ENCODE measurements around the gene TMEM192. TPM values are rescaled to one million over a fixed set of nuclear protein-coding genes. Genes with fewer than 3 reads are reported as not detected.

Gene TMEM192
- polyA plus RNA-seq, 1 experiment, result 15.8 TPM

DNA sequence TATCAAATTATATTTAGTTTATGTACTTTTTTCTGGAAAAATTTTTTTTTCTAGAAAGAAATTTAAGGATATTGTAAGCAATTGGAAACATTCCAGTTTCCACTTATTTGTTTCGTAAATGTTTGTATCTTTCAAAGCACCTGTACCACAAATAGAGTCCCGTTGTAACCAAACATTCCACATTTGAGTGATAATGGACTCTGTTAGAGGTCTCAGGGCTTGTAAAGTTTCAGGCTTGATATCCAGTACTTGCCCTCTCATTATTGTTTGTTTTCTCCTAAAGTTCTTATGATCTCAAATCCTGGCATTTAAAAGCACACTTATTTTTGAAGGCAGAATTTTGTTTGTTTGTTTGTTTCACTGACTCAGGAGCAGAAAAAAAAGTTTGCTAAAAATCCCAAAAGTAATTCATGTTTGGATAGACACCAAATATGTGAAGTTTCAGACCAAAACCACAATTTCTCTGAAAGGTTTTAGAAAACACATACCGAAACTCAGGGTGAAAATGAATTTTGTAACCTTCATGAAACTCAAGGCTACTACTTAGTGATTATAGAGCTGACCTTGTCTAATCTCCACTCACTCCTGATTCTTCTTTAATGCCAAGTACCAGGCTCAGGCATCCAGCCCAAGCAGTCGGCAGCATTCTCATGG is 5.7 kb upstream of the TMEM192 start:
- no peak for DNase-seq (ENCODE audit: low read depth, low spot score)
- Histone ChIP-seq H3K27ac (ENCODE audit: low read depth, low read length) (no peak overlapping the region), H3K27me3 (ENCODE audit: control insufficient read depth, insufficient read depth, low read length) (no peaks in the 10 kb centered on the region), H3K4me3 (ENCODE audit: low read depth, low read length) (no peak overlapping the region), H3K9me3 (ENCODE audit: control insufficient read depth, insufficient read depth, low read length) (no peaks in the 10 kb centered on the region)
- CTCF ChIA-PET, result interaction anchor here (0.6 to 4.6 kb wide), 3 partner anchors 12 to 238 kb away, joined by 3 to 35 read pairs (median 3); no protein-coding TSS in a partner anchor
- TF ChIP-seq CTCF (IDR thresholded peaks at IDR 0.05; ENCODE audit: low read depth, low read length), result no peak
- POLR2A ChIA-PET, result no interaction called here

- Histone ChIP-seq H3K4me3 (ENCODE audit: low read depth, low read length) (no peak overlapping the region), H3K9me3 (ENCODE audit: control insufficient read depth, insufficient read depth, low read length) (no peaks in the 10 kb centered on the region; the same call in 1 of the 2 replicates), H3K27ac (ENCODE audit: low read depth, low read length) (no peak overlapping the region), H3K27me3 (ENCODE audit: control insufficient read depth, insufficient read depth, low read length) (no peaks in the 10 kb centered on the region)
- DNase-seq (ENCODE audit: low read depth, low spot score), result no peak
- no peak for TF ChIP-seq CTCF (IDR thresholded peaks at IDR 0.05; ENCODE audit: low read depth, low read length)
- ChIA-PET CTCF (interaction anchor here (1.9 to 3.6 kb wide), 2 partner anchors 16 to 350 kb away, joined by 7 to 25 read pairs; no protein-coding TSS in a partner anchor), POLR2A (no interaction called here)
These were observed 2.6 kb upstream of the TMEM192 start for GRCh38 chr4:165115301-165115700.

DNA sequence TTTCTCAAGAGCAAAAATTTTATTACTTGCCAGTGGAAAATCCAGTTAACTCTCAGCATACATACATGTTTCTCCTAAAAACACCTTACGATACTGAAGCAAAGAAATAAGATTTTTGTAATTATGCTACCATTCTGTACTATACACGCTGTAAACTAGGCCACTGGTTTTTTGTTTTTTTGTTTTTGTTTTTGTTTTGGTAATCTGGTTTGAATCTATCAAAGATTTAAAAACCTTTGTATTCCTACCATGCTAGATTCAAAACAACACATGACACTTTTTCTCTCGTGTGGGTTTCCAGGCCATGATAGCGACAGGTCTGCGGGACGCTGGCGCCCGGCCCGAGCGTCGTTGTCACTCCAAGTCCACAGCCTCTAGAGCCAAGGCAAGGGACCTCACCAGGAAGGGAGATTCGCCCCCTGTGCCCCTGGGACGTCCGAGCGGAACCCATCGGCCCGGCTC is 723 bp downstream of the TMEM192 start:
- Histone ChIP-seq H3K27ac (ENCODE audit: low read depth, low read length) (no peak overlapping the region), H3K9me3 (ENCODE audit: control insufficient read depth, insufficient read depth, low read length) (no peaks in the 10 kb centered on the region; the same call in 1 of the 2 replicates), H3K27me3 (ENCODE audit: control insufficient read depth, insufficient read depth, low read length) (no peaks in the 10 kb centered on the region), H3K4me3 (ENCODE audit: low read depth, low read length) (peak overlapping the region; percentile 85)
- no peak for DNase-seq (ENCODE audit: low read depth, low spot score)
- CTCF ChIA-PET, result interaction anchor here (0.6 to 2.1 kb wide), 6 partner anchors 15 to 382 kb away, joined by 3 to 20 read pairs (median 4); no protein-coding TSS in a partner anchor
- POLR2A ChIA-PET, result no interaction called here
- no peak for TF ChIP-seq CTCF (IDR thresholded peaks at IDR 0.05; ENCODE audit: low read depth, low read length)

DNA sequence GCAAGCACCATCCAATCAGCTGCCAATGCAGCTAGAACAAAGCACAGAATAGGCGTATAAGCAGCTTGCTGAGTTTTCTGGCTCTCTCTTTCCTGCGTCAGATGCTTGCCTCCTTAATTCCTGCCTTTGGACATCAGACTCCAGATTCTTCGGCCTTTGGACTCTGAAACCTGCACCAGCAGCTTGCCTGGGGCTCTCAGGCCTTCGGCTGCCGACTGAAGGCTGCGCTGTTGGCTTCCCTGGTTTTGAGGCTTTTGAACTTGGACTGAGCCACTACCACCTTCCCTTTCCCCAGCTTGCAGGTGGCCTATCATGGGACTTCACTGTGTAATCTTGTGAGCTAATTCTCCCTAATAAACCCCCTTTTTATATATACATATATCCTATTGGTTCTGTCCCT is 6.1 kb downstream of the TMEM192 start:
- DNase-seq (ENCODE audit: low read depth, low spot score), result no peak
- Histone ChIP-seq H3K27me3 (ENCODE audit: control insufficient read depth, insufficient read depth, low read length) (no peaks in the 10 kb centered on the region), H3K9me3 (ENCODE audit: control insufficient read depth, insufficient read depth, low read length) (no peaks in the 10 kb centered on the region), H3K27ac (ENCODE audit: low read depth, low read length) (no peak overlapping the region), H3K4me3 (ENCODE audit: low read depth, low read length) (no peak overlapping the region)
- TF ChIP-seq CTCF (IDR thresholded peaks at IDR 0.05; ENCODE audit: low read depth, low read length), result no peak
- POLR2A ChIA-PET, result no interaction called here
- CTCF ChIA-PET, result interaction anchor here (1.7 to 2.5 kb wide), 2 partner anchors 10 to 24 kb away, joined by 3 to 12 read pairs; no protein-coding TSS in a partner anchor

DNA sequence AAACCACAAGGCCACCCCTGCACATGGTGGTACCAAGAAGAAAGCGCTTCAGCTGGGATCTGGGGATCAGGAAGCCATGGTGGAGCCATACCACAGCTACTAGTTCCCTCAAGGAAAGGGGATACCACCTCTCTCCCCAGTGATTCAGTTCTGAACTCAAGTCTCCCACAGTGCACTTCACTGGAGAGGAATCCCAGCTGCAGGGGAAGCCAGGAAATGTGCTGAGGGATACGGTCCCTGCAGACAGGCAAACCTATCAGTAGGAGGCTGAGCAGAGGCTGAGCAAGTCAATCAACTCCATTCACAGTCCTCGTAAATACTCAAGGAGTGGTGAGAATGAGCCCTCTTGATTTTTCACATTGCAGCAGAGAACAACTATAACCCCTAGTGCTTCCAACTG is 11.0 kb downstream of the TMEM192 start:
- POLR2A ChIA-PET, result no interaction called here
- Histone ChIP-seq H3K27ac (ENCODE audit: low read depth, low read length) (no peak overlapping the region), H3K27me3 (ENCODE audit: control insufficient read depth, insufficient read depth, low read length) (no peaks in the 10 kb centered on the region), H3K4me3 (ENCODE audit: low read depth, low read length) (no peak overlapping the region), H3K9me3 (ENCODE audit: control insufficient read depth, insufficient read depth, low read length) (no peaks in the 10 kb centered on the region)
- TF ChIP-seq CTCF (IDR thresholded peaks at IDR 0.05; ENCODE audit: low read depth, low read length), result no peak
- CTCF ChIA-PET, result no interaction called here
- DNase-seq (ENCODE audit: low read depth, low spot score), result no peak
